Smooth muscle cell (in vitro differentiated cells): Measurements from ENCODE around the gene SDK2. TPM values are rescaled to one million over a fixed set of nuclear protein-coding genes. Genes with fewer than 3 reads are reported as not detected.

Experiments
- DNase-seq: peaks from one replicate; lab custom pipeline; 2025; ENCODE audit not compliant: unreplicated experiment; lab: John Stamatoyannopoulos, UW
- H2AFZ ChIP-seq: fragments of 200-600 bp; sonication (generic); 2 replicates; pipeline ENCODE4 v1.6.0; 2016; ENCODE audit warnings: antibody characterized with exemption, low read depth, mild to moderate bottlenecking
- H3F3A ChIP-seq: fragments of 200-600 bp; sonication (generic); 2 replicates; pipeline ENCODE4 v1.6.0; 2017; ENCODE audit warnings: antibody characterized with exemption, low read depth
- H3K27ac ChIP-seq: fragments of 200-600 bp; sonication (generic); 2 replicates; pipeline ENCODE4 v1.5.1; 2016; ENCODE audit warnings: low read depth, mild to moderate bottlenecking
- H3K27me3 ChIP-seq: fragments of 200-600 bp; sonication (generic); 2 replicates; pipeline ENCODE4 v1.6.1; 2016; ENCODE audit warnings: low read depth, mild to moderate bottlenecking
- H3K36me3 ChIP-seq: fragments of 200-600 bp; sonication (generic); 2 replicates; pipeline ENCODE4 v1.5.1; 2016; ENCODE audit warnings: low read depth
- H3K4me1 ChIP-seq: fragments of 200-600 bp; sonication (generic); 2 replicates; pipeline ENCODE4 v1.5.1; 2016; ENCODE audit warnings: low read depth
- H3K4me2 ChIP-seq: fragments of 200-600 bp; sonication (generic); 2 replicates; pipeline ENCODE4 v1.6.0; 2016; ENCODE audit warnings: mild to moderate bottlenecking
- H3K4me3 ChIP-seq: fragments of 200-600 bp; sonication (generic); 2 replicates; pipeline ENCODE4 v1.5.1; 2016; ENCODE audit warnings: mild to moderate bottlenecking
- H3K79me2 ChIP-seq: fragments of 200-600 bp; sonication (generic); 2 replicates; pipeline ENCODE4 v1.6.0; 2016; ENCODE audit warnings: low read depth, mild to moderate bottlenecking
- H3K9ac ChIP-seq: fragments of 200-600 bp; sonication (generic); 2 replicates; pipeline ENCODE4 v1.6.0; 2016; ENCODE audit warnings: low read depth
- H3K9me3 ChIP-seq: fragments of 200-600 bp; sonication (generic); replicated peaks from 2 replicates; pipeline ENCODE4 v1.5.1; 2016; ENCODE audit warnings: low read depth
- H4K20me1 ChIP-seq: fragments of 200-600 bp; sonication (generic); 2 replicates; pipeline ENCODE4 v1.6.0; 2016; ENCODE audit warnings: low read depth
- CTCF ChIP-seq: fragments of 200-600 bp; sonication (generic); IDR thresholded peaks from 2 replicates; pipeline ENCODE4 v1.5.1; 2017; ENCODE audit warnings: borderline replicate concordance, mild to moderate bottlenecking, antibody characterized with exemption; ENCODE audit not compliant: insufficient read depth, poor library complexity, severe bottlenecking
- WGBS: methylation state at CpG from one replicate; pipeline ENCODE4 v1.1.7; 2016; ENCODE audit warnings: low lambda C conversion rate; 5-methylcytosine and 5-hydroxymethylcytosine counted together
- polyA plus RNA-seq: library from polyadenylated mRNA; unstranded; fragments of >200 nt; fragmentation: Nextera tagmentation; extraction: Ambion mirVana; gene quantifications from 2 replicates; pipeline ENCODE4 v1.2.1, GENCODE V29; 2016
- total RNA-seq: library from RNA; depleted of rRNA; stranded (reverse); fragments of >200 nt; gene quantifications from 2 replicates; pipeline ENCODE4 v1.2.3, GENCODE V29; 2014

The SDK2 gene
- total and polyA plus RNA-seq, 2 experiments from 2014 or later = 4.6 to 6.5 TPM

GRCh38 chr17:73291260-73291801, 352.9 kb downstream of the SDK2 start:
- Histone ChIP-seq H3K27me3 (no peaks in the 10 kb centered on the region), H3K9ac (peak overlapping the region; percentile 65), H3K27ac (peak overlapping the region; percentile 82), H3K4me2 (peak overlapping the region; percentile 80), H3F3A (no peaks in the 10 kb centered on the region), H4K20me1 (peaks cover 98% of the 10 kb centered on the region), H3K4me1 (no peaks in the 10 kb centered on the region), H3K9me3 (no peaks in the 10 kb centered on the region), H3K36me3 (no peaks in the 10 kb centered on the region), H3K79me2 (peaks cover 59% of the 10 kb centered on the region), H3K4me3 (no peak overlapping the region), H2AFZ (no peak overlapping the region)
- 46% methylated on average over 8 of the region's 8 CpGs for WGBS
- DNase-seq = no peak
- TF ChIP-seq CTCF = no peak

- peak overlapping the region; percentile 80 for H3K4me2 ChIP-seq
- no peak overlapping the region for H2AFZ ChIP-seq
- DNase-seq = no peak
- H3K27ac ChIP-seq = peak overlapping the region; percentile 82
- peaks cover 100% of the 10 kb centered on the region for H4K20me1 ChIP-seq
- 90% methylated on average over 16 of the region's 16 CpGs for WGBS
- no peaks in the 10 kb centered on the region for H3K36me3 ChIP-seq
- no peaks in the 10 kb centered on the region for H3F3A ChIP-seq
- H3K27me3 ChIP-seq = no peaks in the 10 kb centered on the region
- no peak for TF ChIP-seq CTCF
- H3K9ac ChIP-seq = no peak overlapping the region
- no peak overlapping the region for H3K4me3 ChIP-seq
- peaks cover 56% of the 10 kb centered on the region for H3K79me2 ChIP-seq
- H3K4me1 ChIP-seq = no peaks in the 10 kb centered on the region
- no peaks in the 10 kb centered on the region for H3K9me3 ChIP-seq
Measured at GRCh38 chr17:73290399-73291259, 353.6 kb downstream of the SDK2 start.

GRCh38 chr17:73289549-73290254, 354.5 kb downstream of the SDK2 start:
- 93% methylated on average over 7 of the region's 7 CpGs for WGBS
- no peak overlapping the region for H2AFZ ChIP-seq
- H3K9ac ChIP-seq = no peak overlapping the region
- no peak overlapping the region for H3K4me3 ChIP-seq
- H3K9me3 ChIP-seq = no peaks in the 10 kb centered on the region
- H4K20me1 ChIP-seq = peaks cover 100% of the 10 kb centered on the region
- H3K4me1 ChIP-seq = no peaks in the 10 kb centered on the region
- TF ChIP-seq CTCF = no peak
- no peak overlapping the region for H3K27ac ChIP-seq
- no peak for DNase-seq
- H3F3A ChIP-seq = no peaks in the 10 kb centered on the region
- no peaks in the 10 kb centered on the region for H3K36me3 ChIP-seq
- no peak overlapping the region for H3K4me2 ChIP-seq
- H3K27me3 ChIP-seq = no peaks in the 10 kb centered on the region
- peaks cover 47% of the 10 kb centered on the region for H3K79me2 ChIP-seq
